GM10266 (cell line): ENCODE results near the gene CST9.

Source experiments
- DNase-seq: peaks from one replicate; pipeline ENCODE4 v3.0.0; 2012; ENCODE audit errors: extremely low spot score
- CTCF ChIP-seq: IDR thresholded peaks from 2 replicates; pipeline ENCODE4 v1.5.1; 2012; ENCODE audit warnings: mild to moderate bottlenecking, low read depth; ENCODE audit not compliant: control insufficient read depth, insufficient read depth; ENCODE audit errors: missing control alignments

Gene CST9

GRCh38 chr20:23595941-23596340 is 9.8 kb downstream of the CST9 start:
- DNase-seq: no peak
- no peak for TF ChIP-seq CTCF

- no peak for DNase-seq
- TF ChIP-seq CTCF: no peak
Observed at GRCh38 chr20:23588434-23589403, 17.0 kb downstream of the CST9 start.

GRCh38 chr20:23587631-23588030 is 18.1 kb downstream of the CST9 start:
- no peak for TF ChIP-seq CTCF
- no peak for DNase-seq

- TF ChIP-seq CTCF: no peak
- no peak for DNase-seq
Observed at GRCh38 chr20:23586735-23587525, 18.8 kb downstream of the CST9 start.

- no peak for DNase-seq
- TF ChIP-seq CTCF: no peak
Observed at GRCh38 chr20:23585808-23586734, 19.6 kb downstream of the CST9 start.

- DNase-seq: no peak
Observed at GRCh38 chr20:23585449-23585807, 20.3 kb downstream of the CST9 start.

More at GRCh38 chr20:23585449-23585807, 20.3 kb downstream of the CST9 start:
- TF ChIP-seq CTCF: no peak
